NT2/D1 (cell line): ENCODE data around the gene TMEM132C.

Experiments used
- YY1 ChIP-seq: IDR thresholded peaks from 2 replicates; pipeline ENCODE4 v1.6.1; 2011; ENCODE audit not compliant: insufficient read length, insufficient read depth
- ZNF274 ChIP-seq: IDR thresholded peaks from 2 replicates; pipeline ENCODE4 v1.6.1; 2011; ENCODE audit warnings: mild to moderate bottlenecking, low read depth, low read length

DNA sequence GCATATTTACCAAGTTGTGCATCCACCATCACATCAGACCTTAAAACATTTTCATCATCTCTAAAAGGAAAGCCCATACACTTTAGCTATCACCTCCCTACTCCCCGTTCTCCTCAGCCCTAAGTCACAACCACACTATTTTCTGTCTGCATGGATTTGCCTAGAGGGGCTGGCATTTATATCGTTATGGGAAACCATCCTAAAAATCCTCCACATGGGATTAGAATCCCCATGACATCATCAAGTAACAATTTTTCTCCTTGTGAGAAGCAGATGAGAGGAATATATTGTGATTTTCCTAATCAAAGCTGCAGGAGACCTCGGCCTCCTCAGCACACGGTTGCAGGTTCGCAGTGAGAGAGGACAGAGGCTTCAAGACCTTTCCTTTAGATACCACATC, 442.7 kb downstream of the TMEM132C start:
- TF ChIP-seq YY1 (no peak), ZNF274 (no peak)
